Fibroblast of skin of left biceps (primary cell): ENCODE data around the gene HOXD8.

Source experiments
- DNase-seq, 2 experiments: peaks; one replicate each; pipeline ENCODE4 v3.0.0-alpha.2; 2013; ENCODE audit warnings: low read depth in 2 of 2

Gene HOXD8

DNA sequence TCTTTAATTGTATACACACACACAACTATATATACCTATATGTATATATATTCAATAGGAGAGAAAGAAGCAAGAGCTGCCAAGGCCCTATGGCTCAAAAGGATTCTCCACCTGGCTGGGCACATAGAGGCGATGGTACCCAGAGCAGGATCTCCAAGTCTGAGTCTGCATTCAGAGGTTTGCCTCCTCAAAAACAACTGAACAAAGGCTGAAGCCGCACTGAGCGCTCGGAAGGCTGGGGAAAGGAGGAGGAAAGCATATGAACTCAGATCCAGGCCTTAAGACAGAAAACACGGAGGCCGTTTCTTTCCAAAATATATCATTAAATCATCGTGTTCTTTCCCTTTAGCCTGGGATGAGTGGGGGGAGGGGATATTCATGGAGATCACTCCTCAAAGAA is 26.3 kb upstream of the HOXD8 start:
- DNase-seq: no peak

DNA sequence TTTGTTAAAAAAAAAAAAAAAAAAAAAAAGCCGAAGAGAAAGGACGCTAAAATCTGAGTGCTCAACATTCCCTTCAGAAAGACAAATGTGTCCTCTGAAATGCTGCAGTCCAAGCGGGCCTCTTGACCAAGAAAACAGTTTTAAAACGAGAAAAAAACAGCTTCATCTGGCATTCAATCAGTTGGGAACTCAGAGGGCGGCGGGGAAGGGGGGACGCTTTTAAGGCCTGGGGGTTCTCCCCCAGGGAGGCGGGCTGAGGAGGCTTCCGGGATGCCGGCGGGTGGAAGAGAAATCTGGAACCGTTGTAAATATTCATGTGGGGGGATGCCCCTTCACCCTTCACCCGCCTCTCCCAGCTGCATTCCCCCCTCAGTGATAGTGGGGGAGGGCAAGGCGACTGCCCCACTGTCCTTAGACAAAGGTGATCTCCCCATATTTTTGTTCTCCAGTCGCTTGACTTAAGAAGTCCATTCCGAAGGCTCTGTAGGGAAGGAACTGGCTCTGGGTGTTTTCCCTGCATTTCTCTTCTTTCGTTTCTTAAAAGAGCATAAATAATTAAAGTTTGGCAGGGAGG is 25.7 kb upstream of the HOXD8 start:
- DNase-seq: no peak

- no peak for DNase-seq
Observed at GRCh38 chr2:176104316-176105077, 25.0 kb upstream of the HOXD8 start.

DNA sequence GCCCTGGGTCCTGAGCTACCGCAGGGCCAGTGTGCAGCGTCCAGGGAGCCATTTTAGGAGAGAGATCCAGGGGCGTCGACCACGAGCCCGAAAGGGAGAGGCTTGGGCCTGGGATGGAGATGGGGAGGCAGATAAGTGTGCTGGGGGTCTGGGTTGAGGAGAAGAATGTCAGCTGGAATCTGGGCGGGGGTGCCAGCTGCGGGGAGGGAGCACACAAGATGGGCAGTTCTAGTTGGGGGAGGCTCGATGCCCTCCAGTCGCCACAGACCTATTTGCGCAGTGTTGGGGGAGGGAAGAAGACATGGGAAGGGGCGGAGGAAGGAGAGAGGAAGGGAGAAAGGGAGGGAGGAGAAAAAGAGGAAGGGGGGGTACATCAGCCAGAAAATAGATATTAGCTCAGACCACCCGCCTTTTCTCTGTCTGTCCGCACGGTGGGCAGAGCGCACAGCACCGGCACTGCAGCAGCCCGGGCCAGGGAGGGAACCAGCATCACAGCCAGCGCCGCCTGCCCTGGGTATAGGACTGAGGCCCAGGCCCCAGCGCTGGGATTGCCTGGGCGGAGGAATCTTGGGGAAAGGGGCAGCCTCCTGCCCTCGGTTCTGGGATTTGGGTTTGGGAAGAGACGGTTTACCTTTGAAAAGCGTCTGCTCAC is 24.3 kb upstream of the HOXD8 start:
- no peak for DNase-seq

DNA sequence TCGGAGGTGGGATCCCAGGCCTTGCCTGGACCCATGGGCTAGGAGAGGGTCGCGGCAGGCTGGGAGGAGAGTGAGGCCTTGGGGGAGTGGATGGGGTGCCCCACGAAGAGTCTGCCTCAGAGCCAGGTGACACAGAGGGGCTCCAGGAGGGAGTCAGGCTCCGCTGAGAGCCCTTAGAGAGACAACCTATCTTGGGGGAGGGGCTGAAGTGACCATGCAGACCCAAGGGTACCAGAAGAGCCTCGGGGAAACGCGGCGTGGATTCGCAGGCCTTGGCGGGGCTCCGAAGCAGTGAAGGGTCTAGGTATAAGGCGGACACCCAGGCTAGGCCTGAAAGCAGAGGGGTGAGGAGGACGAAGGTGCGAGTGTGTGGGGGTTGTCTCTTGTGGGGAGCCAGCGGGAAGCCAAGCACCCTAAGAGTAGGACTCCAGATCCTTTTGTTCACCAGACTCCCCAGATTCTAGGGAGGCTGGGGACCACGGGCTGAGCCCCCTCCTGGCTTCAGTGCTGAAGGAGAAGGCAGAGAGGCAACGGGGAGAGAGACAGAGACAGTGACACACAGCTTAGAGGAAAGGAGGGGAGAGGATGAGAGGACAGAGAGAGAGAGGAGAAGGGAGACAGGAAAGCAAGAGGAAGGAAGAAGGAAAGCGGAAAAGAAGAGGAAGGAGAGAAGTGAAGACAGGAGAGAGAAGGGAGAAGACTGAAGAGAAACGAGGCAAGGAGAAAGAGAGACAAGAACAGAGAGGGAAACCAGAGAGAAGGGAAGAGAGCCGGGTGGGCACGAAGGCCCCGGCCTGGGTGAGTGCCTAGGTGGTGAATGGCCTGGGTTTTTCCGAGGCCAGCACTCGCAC is 23.6 kb upstream of the HOXD8 start:
- no peak for DNase-seq

DNA sequence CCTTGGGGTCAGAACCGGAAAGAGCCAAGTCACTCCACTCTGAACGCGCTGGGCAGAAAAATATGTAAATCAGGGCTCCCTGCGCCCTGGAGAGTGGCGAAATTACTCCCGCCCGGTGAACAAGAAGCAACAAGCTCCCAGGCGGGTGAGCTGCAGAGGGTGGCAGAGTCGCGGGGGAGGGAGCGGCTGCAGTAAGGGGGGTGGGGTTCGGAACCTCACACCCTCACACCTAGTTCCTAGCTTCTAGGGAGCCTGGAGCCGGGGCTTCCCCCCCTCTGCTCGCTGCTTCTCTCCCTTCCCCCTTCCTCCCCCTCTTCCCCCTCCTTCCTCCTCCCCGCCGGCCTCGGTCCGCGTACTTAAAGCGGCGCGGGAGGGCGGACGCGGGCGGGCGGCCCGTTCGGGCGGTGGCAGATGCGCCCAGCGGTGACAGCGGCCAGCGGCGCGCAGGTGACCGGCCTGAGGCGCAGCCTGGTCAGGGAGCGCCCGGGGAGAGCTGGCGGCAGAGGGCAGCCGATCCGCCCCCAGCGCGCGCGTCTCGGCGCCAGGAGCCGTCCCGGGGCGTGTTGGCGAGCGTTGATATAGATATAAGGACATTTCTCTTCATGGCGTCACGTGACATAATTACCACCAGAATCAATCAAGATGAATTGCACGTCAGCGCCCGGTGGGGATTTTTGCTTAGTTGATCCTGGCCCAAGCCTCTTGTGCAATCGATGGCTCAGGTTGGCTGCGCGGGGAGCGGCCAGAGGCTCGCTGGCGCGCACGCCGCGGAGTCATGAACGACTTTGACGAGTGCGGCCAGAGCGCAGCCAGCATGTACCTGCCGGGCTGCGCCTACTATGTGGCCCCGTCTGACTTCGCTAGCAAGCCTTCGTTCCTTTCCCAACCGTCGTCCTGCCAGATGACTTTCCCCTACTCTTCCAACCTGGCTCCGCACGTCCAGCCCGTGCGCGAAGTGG is 22.6 kb upstream of the HOXD8 start, which contains the start of gene HOXD11:
HOXD11 (plus strand) TSS at position 700 of the 959 bp plus-strand sequence; CDS start at position 776, 76 bp downstream.
- DNase-seq: peak in 1 of 2 experiments; percentile 58

DNA sequence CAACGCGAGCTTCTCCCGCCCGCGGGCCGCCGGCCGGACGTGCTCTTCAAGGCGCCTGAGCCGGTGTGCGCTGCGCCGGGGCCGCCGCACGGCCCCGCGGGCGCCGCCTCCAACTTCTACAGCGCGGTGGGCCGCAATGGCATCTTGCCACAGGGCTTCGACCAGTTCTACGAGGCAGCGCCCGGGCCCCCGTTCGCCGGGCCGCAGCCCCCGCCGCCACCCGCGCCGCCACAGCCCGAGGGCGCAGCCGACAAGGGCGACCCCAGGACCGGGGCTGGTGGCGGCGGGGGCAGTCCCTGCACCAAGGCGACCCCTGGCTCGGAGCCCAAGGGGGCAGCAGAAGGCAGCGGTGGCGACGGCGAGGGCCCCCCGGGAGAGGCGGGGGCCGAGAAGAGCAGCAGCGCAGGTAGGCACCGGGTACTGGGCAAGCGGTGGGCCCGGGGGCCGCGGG is 21.7 kb upstream of the HOXD8 start:
- no peak for DNase-seq

- DNase-seq: no peak
Observed at GRCh38 chr2:176109192-176109901, 20.2 kb upstream of the HOXD8 start.

DNA sequence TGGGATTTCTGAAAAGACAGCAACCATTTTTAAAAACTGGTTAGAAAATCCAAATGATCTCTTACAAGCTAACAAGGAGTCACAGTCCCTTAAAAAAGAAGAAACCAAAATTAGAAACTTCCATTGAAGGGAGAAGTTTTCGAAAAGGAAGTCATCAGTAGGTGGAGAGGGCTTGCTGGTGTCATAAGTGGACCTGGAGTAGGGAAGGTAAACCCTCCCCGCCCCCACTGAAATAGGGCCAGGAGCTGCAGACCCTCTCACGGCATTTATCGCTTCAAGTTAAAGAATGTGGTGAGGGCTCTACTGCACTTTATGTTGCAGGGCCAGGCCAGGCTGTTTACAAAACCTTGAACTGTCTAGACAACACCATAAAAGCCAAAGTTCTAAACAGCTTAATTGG is 19.6 kb upstream of the HOXD8 start:
- DNase-seq: no peak

DNA sequence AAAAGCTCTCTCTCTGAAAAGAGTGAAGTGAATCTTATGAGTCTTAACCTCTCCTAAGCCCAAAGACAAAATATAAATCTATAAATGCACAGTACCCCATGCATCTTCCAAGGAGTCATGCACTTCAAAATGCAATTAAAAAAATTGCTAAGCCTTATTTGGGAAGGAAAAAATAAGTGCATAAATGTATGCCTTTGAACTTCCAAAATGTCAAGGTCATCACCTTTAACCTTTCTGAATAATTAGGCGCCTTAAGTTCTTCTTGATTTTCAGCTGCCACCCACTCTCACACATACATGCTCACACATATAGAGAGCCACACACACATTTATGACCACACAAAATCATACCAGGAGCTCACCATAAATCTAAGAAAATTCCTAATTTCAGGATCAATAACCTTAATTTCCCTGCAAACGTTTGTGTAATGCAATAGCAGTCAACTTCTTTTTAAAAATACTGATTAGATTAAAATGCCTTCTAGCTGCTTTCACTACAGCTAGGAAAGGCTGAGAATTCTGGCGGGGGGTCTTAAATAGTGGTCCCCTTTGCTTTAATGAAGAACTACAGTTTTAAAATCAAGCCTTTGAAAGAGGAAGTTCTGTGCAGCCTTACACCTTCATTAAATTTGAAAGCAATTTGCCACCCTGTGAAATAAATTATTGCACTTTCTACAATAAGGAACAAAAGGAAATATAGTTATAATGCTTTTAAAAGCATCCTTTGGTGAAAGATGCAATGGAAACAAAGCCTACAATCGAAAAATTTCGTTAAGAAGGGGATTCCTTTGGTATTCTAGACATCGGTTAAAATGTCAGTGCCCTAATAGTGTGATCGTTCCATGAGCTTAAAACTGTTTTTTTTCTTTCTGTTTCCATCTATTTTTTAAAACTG is 18.8 kb upstream of the HOXD8 start:
- DNase-seq: no peak

DNA sequence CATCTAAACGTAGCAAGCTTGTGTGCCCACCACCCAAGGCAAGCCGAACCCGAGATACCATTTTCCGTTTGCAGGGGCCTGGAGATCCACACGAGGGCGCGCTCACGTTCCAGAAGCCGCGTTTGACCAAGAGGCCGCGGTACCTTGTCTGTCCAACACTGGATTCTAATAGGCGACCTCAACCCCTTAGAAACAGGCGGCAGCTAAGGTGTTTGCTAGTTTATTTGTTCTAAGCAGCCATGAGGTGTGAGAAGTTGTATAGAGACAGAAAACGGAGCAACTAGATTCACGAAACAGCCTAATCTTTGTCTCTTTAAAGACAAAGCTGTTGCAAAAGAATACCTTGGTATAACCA is 18.2 kb upstream of the HOXD8 start:
- DNase-seq: no peak

- no peak for DNase-seq
Observed at GRCh38 chr2:176111846-176112374, 17.6 kb upstream of the HOXD8 start.

DNA sequence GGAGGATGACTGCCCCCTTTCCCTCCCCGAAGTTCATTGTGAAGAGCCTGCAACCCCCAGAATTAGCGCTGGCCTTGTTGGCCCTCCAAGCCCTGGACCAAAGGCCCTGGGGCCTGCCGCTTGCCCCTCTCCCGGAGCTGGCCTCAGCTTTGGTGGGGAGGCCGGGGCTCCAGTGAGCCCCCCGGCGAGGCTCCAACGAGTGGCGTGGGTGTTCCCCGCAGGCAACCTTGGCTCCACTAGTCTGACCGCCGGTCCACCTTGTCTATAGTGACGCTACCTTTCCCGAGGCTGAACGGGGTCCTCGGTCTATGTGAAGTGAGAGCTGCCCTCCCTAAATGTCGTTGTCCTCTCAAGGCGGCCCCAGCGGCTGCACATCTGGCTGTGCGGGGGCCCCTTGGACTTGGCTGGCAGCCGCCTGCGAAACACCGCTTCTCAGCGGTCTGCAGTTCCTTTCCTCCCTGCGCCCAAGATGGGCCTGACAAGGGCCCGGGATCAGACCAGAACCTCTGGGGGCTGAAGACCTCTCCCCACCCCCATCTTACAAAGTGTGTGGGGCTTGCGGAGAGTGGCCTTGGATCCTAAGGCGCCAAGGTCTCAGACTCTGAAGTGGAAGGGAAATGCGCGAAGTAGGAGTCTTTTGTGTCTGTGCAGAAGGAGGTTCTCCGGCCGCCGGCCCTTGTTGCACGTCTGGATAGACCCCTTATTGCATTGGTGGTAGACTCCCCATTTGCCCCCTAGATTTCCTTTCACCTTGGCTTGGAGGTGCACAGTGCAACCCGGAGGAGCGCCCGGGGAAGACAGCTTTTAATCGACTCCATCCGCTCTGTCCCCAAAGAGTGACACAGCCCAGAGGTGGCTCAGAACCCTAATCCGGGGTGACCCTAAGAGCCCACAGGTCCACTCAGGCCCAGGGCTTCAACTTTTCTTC is 16.9 kb upstream of the HOXD8 start:
- no peak for DNase-seq

- DNase-seq: no peak
Observed at GRCh38 chr2:176114120-176114929, 15.2 kb upstream of the HOXD8 start.

DNA sequence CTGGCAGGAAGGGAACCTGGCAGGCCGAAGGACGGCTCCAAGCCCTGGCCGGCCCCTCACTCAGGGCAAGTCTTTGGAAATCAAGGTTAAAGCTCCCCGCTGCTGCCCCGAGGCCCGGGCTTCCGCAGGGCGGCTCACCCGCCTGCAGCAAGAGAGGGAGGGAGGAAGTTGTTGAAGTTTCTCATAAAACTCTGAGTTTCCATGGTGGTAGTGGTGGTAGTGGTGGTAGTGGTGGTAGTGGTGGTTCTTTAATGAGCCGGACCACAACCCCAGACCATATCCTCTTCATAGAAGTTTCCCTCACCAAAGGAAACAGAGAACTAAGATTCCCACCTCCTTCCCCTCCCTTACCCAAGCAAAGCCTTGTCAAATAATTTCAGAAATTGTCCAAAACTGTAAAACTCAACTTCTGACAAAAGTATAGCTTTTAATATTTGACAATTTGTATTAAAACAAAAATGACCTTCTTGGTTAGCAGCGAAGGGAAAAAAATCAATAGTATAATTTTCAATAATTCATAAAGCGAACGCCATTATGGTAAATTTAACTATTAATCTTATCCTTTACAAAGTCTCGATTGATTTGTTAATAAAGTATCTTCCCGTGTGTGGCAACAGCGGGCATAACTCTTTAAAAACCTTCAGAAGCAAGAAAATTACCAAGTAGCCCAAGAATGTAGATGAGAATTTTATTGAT is 14.4 kb upstream of the HOXD8 start:
- DNase-seq: no peak
